Kidney epithelial cell (primary cell): ENCODE data around the gene ZNHIT6. TPM values are rescaled to one million over a fixed set of nuclear protein-coding genes. Genes with fewer than 3 reads are reported as not detected.
A peak's percentile ranks its signal among the peaks of the same experiment; 100 is the strongest.

Experiments
- DNase-seq: peaks from one replicate; pipeline ENCODE4 v3.0.0-alpha.2; 2010; ENCODE audit warnings: low read depth
- H3K27me3 ChIP-seq: 2 replicates; pipeline ENCODE4 v1.6.0; 2011; ENCODE audit warnings: low read length; ENCODE audit not compliant: control insufficient read depth, insufficient read depth
- H3K36me3 ChIP-seq: 2 replicates; pipeline ENCODE4 v1.5.1; 2011; ENCODE audit warnings: low read length; ENCODE audit not compliant: control insufficient read depth, insufficient read depth
- H3K4me3 ChIP-seq: 2 replicates; pipeline ENCODE4 v1.5.1; 2011; ENCODE audit warnings: low read depth, mild to moderate bottlenecking, control low read depth, low read length
- total RNA-seq: library from RNA; depleted of rRNA; stranded (reverse); fragments of >200 nt; gene quantifications from 2 replicates; pipeline ENCODE4 v1.2.3, GENCODE V29; 2015
- TF ChIP-seq, protein P1 (sequence below): IDR thresholded peaks from 2 replicates; pipeline ENCODE4 v1.5.1; 2011; ENCODE audit warnings: mild to moderate bottlenecking, moderate library complexity, low read length, control low read depth, inconsistent platforms; ENCODE audit not compliant: insufficient read depth, poor library complexity, severe bottlenecking

Gene ZNHIT6
- total RNA-seq, 1 donor from 2014 or later, result 23.1 TPM

DNA sequence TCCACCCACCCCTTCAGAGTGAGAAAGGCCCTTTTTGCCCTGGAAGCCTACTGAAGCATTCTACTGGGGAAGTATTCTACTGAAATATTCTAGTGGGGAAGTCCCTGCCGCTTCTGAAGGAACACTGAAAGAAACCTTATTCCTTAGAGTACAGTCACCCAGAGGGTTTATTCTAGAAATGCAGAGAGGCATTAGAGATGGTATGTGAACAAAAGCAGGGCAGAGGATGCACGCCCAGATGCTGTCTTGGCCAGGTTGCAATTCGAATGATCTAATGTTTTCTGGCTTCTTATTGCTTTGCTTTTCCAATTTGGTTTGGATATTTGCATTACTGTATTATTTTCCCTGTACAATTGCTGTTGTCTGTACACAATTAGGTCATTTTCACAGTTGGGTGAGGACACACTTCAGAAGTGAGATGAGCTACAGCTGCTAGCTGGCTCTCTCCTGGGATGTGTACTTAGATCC lies 90.6 kb downstream of the ZNHIT6 start:
- TF ChIP-seq, protein P1, sequence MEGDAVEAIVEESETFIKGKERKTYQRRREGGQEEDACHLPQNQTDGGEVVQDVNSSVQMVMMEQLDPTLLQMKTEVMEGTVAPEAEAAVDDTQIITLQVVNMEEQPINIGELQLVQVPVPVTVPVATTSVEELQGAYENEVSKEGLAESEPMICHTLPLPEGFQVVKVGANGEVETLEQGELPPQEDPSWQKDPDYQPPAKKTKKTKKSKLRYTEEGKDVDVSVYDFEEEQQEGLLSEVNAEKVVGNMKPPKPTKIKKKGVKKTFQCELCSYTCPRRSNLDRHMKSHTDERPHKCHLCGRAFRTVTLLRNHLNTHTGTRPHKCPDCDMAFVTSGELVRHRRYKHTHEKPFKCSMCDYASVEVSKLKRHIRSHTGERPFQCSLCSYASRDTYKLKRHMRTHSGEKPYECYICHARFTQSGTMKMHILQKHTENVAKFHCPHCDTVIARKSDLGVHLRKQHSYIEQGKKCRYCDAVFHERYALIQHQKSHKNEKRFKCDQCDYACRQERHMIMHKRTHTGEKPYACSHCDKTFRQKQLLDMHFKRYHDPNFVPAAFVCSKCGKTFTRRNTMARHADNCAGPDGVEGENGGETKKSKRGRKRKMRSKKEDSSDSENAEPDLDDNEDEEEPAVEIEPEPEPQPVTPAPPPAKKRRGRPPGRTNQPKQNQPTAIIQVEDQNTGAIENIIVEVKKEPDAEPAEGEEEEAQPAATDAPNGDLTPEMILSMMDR, result no peak
- no peaks in the 10 kb centered on the region for H3K36me3 ChIP-seq
- DNase-seq, result no peak
- no peaks in the 10 kb centered on the region for H3K27me3 ChIP-seq
- H3K4me3 ChIP-seq, result no peak overlapping the region

DNA sequence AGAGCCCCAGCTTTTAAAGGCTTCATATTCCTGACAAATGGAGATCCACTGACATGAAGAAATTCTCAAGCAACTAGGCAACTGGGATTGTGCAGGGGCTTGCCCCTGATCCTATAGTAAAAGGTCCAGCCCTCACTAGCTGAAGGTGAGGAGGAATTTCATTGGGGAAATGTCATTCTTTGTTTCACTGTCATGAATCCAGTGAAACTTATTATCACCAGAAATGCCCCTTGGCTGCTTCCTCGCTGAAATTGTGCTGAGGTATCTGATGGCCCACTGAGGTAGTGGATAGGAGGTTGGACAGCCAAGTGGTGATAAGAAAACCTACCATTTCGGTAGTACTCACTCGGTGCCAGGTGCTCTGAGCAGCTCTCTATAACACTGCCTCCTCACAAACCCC lies 91.5 kb downstream of the ZNHIT6 start:
- no peak for DNase-seq
- TF ChIP-seq, protein P1, result no peak
- Histone ChIP-seq H3K36me3 (no peaks in the 10 kb centered on the region), H3K4me3 (no peak overlapping the region), H3K27me3 (no peaks in the 10 kb centered on the region)

DNA sequence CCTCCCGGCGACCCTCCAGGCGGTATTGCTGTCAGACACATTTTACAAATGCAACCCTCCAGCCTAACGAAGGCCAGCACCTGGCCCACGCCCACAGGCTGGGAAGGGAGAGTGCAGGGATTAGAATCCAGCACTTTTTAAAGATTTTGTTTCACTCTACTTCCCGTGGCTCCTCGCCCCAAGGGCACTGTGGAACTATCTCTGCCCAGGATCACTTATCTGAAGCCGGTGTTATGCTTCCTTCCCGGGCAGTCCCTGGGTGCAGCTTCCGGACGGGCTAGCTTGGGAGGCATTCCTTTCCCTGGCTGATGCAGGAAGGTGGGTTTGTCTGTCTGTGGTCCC lies 91.9 kb downstream of the ZNHIT6 start:
- Histone ChIP-seq H3K4me3 (no peak overlapping the region), H3K36me3 (no peaks in the 10 kb centered on the region), H3K27me3 (no peaks in the 10 kb centered on the region)
- no peak for DNase-seq
- TF ChIP-seq, protein P1, result no peak

DNA sequence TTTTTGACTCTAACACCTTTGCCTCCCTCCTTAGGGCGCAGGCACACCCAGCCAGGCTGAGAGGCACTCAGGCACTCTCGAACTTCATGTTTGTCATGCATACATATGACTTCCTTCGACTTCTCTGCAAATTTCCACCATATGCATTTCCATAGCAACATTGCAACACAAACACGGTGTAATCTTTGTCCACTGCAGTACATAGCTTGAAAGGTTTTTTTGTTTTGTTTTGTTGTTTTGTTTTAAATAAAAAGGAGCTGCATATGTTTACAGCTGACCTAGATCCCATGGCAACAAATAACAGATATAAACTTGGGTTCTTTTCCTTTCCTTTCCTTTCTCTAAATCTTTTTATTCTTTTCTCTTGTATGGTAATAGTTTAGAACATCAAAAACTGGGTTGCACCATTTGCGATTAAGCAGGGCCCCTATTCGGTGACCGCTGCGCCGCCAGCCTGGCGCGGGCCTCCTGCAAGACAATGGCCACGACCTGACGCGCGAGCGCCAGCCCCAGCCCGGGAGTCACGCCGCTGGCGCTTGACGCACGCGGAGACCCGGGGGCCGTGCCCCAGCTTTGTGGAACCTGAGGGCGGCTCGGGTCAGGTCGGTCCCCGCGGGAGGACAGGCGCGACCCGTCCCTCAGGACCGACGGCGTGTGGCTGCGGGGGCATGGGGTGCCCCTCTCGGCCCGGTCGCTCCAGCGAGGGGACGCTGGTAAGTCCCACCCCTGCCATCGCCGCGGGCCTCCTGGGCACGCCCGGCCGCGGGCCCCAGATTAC lies 92.5 kb downstream of the ZNHIT6 start:
- Histone ChIP-seq H3K27me3 (no peaks in the 10 kb centered on the region), H3K36me3 (no peaks in the 10 kb centered on the region), H3K4me3 (no peak overlapping the region)
- TF ChIP-seq, protein P1, result no peak
- no peak for DNase-seq

DNA sequence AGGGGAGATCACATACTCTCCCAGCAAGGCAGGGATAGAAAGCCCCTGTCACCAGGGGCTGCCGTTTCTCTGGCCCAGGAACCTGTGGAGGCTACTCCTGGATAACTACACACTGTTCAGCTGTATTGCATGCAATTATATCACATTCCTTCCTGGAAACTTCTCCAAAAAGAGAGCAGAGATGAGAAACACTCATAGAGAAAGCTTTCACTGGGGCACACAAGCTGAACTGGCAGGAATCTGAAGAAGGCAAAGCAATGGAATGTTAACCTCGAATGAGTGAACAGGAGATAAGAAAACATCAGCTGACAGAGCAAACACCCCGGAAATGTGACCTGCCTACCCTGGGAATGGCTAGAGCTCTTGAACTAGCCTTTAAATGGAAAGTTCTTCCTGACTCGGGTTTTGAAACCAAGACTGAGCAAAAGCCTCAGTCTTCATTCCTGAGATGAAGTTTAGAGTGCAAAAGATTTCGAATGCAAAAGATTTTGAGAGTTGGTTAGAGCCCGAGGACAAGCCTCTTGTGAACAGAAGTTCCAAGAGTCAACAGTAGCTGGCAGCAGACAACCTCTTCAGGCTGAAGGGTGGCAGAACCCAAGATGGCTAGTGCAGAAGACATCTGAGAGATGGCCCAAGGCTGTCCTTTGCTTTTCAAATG lies 95.4 kb downstream of the ZNHIT6 start:
- DNase-seq, result peak; percentile 90
- TF ChIP-seq, protein P1, result peak; percentile 72
- Histone ChIP-seq H3K4me3 (no peak overlapping the region), H3K36me3 (no peaks in the 10 kb centered on the region), H3K27me3 (no peaks in the 10 kb centered on the region)
